Measurements from ENCODE around the gene HAVCR1.
A peak's percentile ranks its signal among the peaks of the same experiment; 100 is the strongest.

Gene HAVCR1

DNA sequence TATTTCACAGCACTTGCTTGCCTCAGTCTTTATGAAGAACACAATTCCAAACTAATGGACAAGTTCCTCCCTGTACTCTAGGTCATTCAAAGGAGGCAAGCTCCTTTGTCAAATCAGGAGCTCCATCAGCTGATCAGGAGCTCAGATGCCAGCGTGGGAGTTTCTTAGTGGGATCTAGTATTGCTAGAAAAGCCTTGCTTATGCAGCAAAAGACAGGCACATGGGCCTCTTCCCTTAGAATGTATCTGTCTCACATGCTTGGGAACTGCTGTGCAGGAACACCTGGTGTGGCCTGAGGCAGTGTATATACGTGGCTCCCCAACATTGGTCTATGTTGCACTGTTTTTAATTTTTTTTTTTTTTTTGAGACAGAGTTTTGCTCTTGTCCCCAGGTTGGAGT, 21.4 kb upstream of the HAVCR1 start:
- H3K4me2 ChIP-seq (ENCODE audit: low read depth, low read length), result no peak overlapping the region
- no peak for DNase-seq
- TF ChIP-seq, protein P1, sequence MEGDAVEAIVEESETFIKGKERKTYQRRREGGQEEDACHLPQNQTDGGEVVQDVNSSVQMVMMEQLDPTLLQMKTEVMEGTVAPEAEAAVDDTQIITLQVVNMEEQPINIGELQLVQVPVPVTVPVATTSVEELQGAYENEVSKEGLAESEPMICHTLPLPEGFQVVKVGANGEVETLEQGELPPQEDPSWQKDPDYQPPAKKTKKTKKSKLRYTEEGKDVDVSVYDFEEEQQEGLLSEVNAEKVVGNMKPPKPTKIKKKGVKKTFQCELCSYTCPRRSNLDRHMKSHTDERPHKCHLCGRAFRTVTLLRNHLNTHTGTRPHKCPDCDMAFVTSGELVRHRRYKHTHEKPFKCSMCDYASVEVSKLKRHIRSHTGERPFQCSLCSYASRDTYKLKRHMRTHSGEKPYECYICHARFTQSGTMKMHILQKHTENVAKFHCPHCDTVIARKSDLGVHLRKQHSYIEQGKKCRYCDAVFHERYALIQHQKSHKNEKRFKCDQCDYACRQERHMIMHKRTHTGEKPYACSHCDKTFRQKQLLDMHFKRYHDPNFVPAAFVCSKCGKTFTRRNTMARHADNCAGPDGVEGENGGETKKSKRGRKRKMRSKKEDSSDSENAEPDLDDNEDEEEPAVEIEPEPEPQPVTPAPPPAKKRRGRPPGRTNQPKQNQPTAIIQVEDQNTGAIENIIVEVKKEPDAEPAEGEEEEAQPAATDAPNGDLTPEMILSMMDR (IDR thresholded peaks at IDR 0.05; ENCODE audit: low read length), result no peak
- TF ChIP-seq EZH2 (optimal IDR thresholded peaks at IDR 0.05; ENCODE audit: low read depth, low read length) (no peak), EZH2phosphoT487 (IDR thresholded peaks at IDR 0.05; ENCODE audit: low read length) (no peak)
- no peaks in the 10 kb centered on the region for H3K27me3 ChIP-seq (replicated peaks; ENCODE audit: insufficient read depth, low read length)
- H3K4me3 ChIP-seq (ENCODE audit: low read length), result no peak overlapping the region
- peaks cover 17% of the 10 kb centered on the region for H3K4me1 ChIP-seq (ENCODE audit: low read length)
- H3K27ac ChIP-seq (ENCODE audit: low read length), result no peak overlapping the region
- no peak overlapping the region for H2AFZ ChIP-seq (ENCODE audit: low read length)
- H3K36me3 ChIP-seq (replicated peaks; ENCODE audit: insufficient read depth, low read length), result no peaks in the 10 kb centered on the region
- peaks cover 22% of the 10 kb centered on the region for H3F3A ChIP-seq (ENCODE audit: insufficient read depth, low read length)
- H3K9ac ChIP-seq (ENCODE audit: low read length), result no peak overlapping the region
- no peaks in the 10 kb centered on the region for H3K9me2 ChIP-seq (replicated peaks; ENCODE audit: insufficient read depth, low read length)
- H3K9me3 ChIP-seq (replicated peaks; ENCODE audit: insufficient read depth, low read length), result no peaks in the 10 kb centered on the region
- H4K20me1 ChIP-seq (ENCODE audit: insufficient read depth, low read length), result no peaks in the 10 kb centered on the region
- H3K79me2 ChIP-seq (ENCODE audit: low read length), result no peaks in the 10 kb centered on the region

DNA sequence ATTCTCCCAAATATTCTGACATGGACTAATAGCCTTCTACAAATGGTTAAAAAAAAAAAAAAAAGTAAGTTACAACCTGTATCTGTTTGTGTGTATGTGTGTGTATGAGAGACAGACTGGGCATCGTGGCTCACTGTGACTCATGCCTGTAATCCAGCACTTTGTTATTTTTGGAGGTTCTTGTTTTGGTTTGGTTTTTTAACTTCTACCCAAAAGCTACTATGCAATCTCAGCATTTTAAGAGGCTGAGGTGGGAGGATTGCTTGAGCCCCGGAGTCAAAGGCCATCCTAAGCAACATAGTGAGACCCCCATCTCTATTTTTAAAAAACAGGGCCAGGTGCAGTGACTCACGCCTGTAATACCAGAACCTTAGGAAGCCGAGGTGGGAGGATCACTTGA, 17.6 kb upstream of the HAVCR1 start:
- Histone ChIP-seq H3K27me3 (replicated peaks; ENCODE audit: insufficient read depth, low read length) (no peaks in the 10 kb centered on the region), H2AFZ (ENCODE audit: low read length) (no peak overlapping the region), H3K9me3 (replicated peaks; ENCODE audit: insufficient read depth, low read length) (no peaks in the 10 kb centered on the region), H3K4me1 (ENCODE audit: low read length) (peaks cover 23% of the 10 kb centered on the region), H3K4me3 (ENCODE audit: low read length) (no peak overlapping the region), H3K4me2 (ENCODE audit: low read depth, low read length) (0 out of 2 replicates have a peak overlapping the region, but pooled peaks have one; percentile 9), H3K9ac (ENCODE audit: low read length) (no peak overlapping the region), H3K79me2 (ENCODE audit: low read length) (no peaks in the 10 kb centered on the region), H3K9me2 (replicated peaks; ENCODE audit: insufficient read depth, low read length) (no peaks in the 10 kb centered on the region), H3K27ac (ENCODE audit: low read length) (peak overlapping the region; percentile 64; the same call in 1 of the 2 replicates), H3K36me3 (replicated peaks; ENCODE audit: insufficient read depth, low read length) (no peaks in the 10 kb centered on the region), H4K20me1 (ENCODE audit: insufficient read depth, low read length) (no peaks in the 10 kb centered on the region), H3F3A (ENCODE audit: insufficient read depth, low read length) (peaks cover 35% of the 10 kb centered on the region)
- TF ChIP-seq EZH2phosphoT487 (IDR thresholded peaks at IDR 0.05; ENCODE audit: low read length), result no peak
- no peak for TF ChIP-seq EZH2 (optimal IDR thresholded peaks at IDR 0.05; ENCODE audit: low read depth, low read length)
- TF ChIP-seq, protein P1 (IDR thresholded peaks at IDR 0.05; ENCODE audit: low read length), result no peak
- DNase-seq, result peak; percentile 78

DNA sequence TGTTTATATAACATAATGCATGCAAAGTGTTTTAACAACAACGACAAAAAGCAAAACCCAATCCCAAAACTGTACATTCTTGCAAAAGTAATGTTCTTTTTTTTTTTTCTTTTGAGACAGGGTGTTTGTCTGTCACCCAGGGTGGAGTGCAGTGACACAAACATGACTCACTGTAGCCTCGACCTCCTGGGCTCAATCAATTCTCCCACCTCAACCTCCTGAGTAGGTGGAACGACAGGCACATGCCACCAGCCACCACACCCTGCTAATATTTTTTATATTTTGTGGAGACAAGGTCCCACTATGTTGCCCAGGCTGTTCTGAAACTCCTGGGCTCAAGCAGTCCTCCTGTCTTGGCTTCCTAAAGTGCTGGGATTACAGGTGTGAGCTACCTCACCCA, 13.6 kb upstream of the HAVCR1 start:
- Histone ChIP-seq H3K9me3 (replicated peaks; ENCODE audit: insufficient read depth, low read length) (no peaks in the 10 kb centered on the region), H3K27ac (ENCODE audit: low read length) (no peak overlapping the region), H4K20me1 (ENCODE audit: insufficient read depth, low read length) (no peaks in the 10 kb centered on the region), H3K4me3 (ENCODE audit: low read length) (no peak overlapping the region), H3K36me3 (replicated peaks; ENCODE audit: insufficient read depth, low read length) (no peaks in the 10 kb centered on the region), H3K4me1 (ENCODE audit: low read length) (peaks cover 20% of the 10 kb centered on the region), H3F3A (ENCODE audit: insufficient read depth, low read length) (peaks cover 31% of the 10 kb centered on the region), H3K27me3 (replicated peaks; ENCODE audit: insufficient read depth, low read length) (no peaks in the 10 kb centered on the region), H3K79me2 (ENCODE audit: low read length) (no peaks in the 10 kb centered on the region), H3K4me2 (ENCODE audit: low read depth, low read length) (no peak overlapping the region), H3K9ac (ENCODE audit: low read length) (no peak overlapping the region), H3K9me2 (replicated peaks; ENCODE audit: insufficient read depth, low read length) (no peaks in the 10 kb centered on the region), H2AFZ (ENCODE audit: low read length) (no peak overlapping the region)
- no peak for DNase-seq
- TF ChIP-seq EZH2 (optimal IDR thresholded peaks at IDR 0.05; ENCODE audit: low read depth, low read length) (no peak), EZH2phosphoT487 (IDR thresholded peaks at IDR 0.05; ENCODE audit: low read length) (no peak)
- TF ChIP-seq, protein P1 (IDR thresholded peaks at IDR 0.05; ENCODE audit: low read length), result no peak

All from MM.1S (cell line).